Esophagus muscularis mucosa (tissue), 4 donors: Measurements from ENCODE around the gene RAB17.

Experiments used
- CTCF ChIP-seq, 3 experiments: fragments of 200-600 bp in 2 of 3; fragments of 450-650 bp in 1 of 3; sonication (generic) in 2 of 3; IDR thresholded peaks; one replicate each; pipeline ENCODE4 v1.5.1; 2017 to 2019; ENCODE audit warnings: antibody characterized with exemption in 3 of 3, mild to moderate bottlenecking in 2 of 3, moderate library complexity in 1 of 3
- EP300 ChIP-seq: sonication (generic); formaldehyde crosslinking; IDR thresholded peaks from one replicate; pipeline ENCODE4 v1.6.1; 2017; ENCODE audit warnings: antibody characterized with exemption
- POLR2A ChIP-seq: fragments of 450-650 bp; IDR thresholded peaks from one replicate; pipeline ENCODE4 v1.6.1; 2017; ENCODE audit warnings: antibody characterized with exemption, moderate library complexity, mild to moderate bottlenecking, low read depth

GRCh38 chr2:237576974-237577373 is 13.6 kb downstream of the RAB17 start:
- no peak for TF ChIP-seq POLR2A
- no peak for TF ChIP-seq EP300
- TF ChIP-seq CTCF (IDR thresholded peaks at IDR 0.05) = no peak
